ENCODE data around the gene STXBP5. TPM values are rescaled to one million over a fixed set of nuclear protein-coding genes. Genes with fewer than 3 reads are reported as not detected.

STXBP5 gene
- polyA plus RNA-seq, 1 of the 3 experiments (the other 2 are of a cell fraction): 9.9 TPM

DNA sequence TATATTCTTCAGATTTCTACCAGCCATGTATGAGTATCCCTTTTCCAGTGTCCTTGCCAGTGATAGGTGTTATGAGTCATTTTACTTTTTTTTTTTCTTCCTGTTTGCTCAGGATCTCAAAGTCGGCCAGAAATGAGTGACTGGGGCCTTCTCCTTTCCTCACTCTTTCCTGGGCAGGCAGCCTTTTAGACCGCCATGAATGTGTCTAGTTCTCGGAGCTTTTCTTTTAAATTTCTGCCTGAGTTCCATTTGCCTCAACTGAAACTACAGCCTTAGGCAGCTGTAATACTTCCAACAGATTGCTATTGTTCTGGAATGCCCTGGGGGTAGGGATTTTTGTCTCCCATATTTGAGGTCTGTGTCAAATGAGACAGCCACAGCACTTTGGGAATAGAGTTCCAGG is 83.7 kb downstream of the STXBP5 start:
- ChIA-PET CTCF (interaction anchor here (0.6 to 2.1 kb wide), 2 partner anchors 431 to 627 kb away, joined by 3 to 5 read pairs; no protein-coding TSS in a partner anchor), POLR2A (interaction anchor here (0.7 kb wide), 1 partner anchor 1473 kb away, joined by 3 read pairs; no protein-coding TSS in a partner anchor)
- H3K9ac ChIP-seq: no peak overlapping the region
- TF ChIP-seq FOSL2 (IDR thresholded peaks at IDR 0.05; ENCODE audit: borderline replicate concordance, low read depth) (peak; percentile 47; the same call in 1 of the 2 replicates), JUND (IDR thresholded peaks at IDR 0.05) (peak; percentile 46), FOXJ3 (CRISPR knock-in tag; IDR thresholded peaks at IDR 0.05) (no peak)
- H4K20me1 ChIP-seq (ENCODE audit: insufficient read depth): no peaks in the 10 kb centered on the region
- peaks cover 24% of the 10 kb centered on the region for H3K79me2 ChIP-seq (ENCODE audit: insufficient read depth)
- H3K9me3 ChIP-seq: no peaks in the 10 kb centered on the region
- no peak for DNase-seq
- no peaks in the 10 kb centered on the region for H3K27me3 ChIP-seq (ENCODE audit: insufficient read depth)
- no peaks in the 10 kb centered on the region; a peak in 2 of 4 replicates for H3K4me1 ChIP-seq (ENCODE audit: control insufficient read depth in 1 of 2, insufficient read depth in 2 of 2, low read depth in 1 of 2, low read length in 1 of 2)
- H3K9me2 ChIP-seq: no peaks in the 10 kb centered on the region
- H3K4me3 ChIP-seq (ENCODE audit: low read depth in 2 of 2, low read length in 1 of 2): no peak overlapping the region
- H3K27ac ChIP-seq (ENCODE audit: low read depth in 2 of 2, low read length in 1 of 2): peak overlapping the region in 1 of 2 experiments; percentile 56; a peak in 2 of 4 replicates
- peaks cover 32% of the 10 kb centered on the region for H3F3A ChIP-seq (replicated peaks; ENCODE audit: insufficient read depth)
- WGBS (ENCODE audit: low lambda C conversion rate): 43% methylated on average over 3 of the region's 3 CpGs
- peak overlapping the region; percentile 24; the same call in 1 of the 2 replicates for H2AFZ ChIP-seq (ENCODE audit: low read depth)
- peaks cover 20 to 47% of the 10 kb centered on the region in 2 experiments for H3K36me3 ChIP-seq (replicated peaks in 1 of 2; ENCODE audit: control insufficient read depth in 1 of 2, insufficient read depth in 2 of 2, low read length in 1 of 2)
- H3K4me2 ChIP-seq: no peak overlapping the region

DNA sequence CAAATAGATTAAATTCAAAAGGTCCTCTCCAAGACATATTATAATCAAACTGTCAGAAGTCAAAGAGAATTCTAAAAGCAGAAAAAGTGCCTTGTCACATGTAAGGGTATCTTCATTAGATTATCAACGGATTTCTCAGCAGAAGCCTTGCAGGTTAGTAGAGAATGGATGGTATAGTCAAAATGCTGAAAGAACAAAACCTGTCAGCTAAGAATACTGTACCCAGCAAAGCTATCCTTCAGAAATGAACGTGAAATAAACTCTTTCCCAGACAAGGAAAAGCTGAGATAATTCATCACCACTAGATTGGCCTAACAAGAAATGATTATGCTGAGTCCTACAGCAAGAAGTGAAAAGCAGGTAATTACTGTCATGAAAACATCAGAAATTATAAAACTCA is 92.9 kb downstream of the STXBP5 start:
- Histone ChIP-seq H3K9me3 (peaks cover 30% of the 10 kb centered on the region), H3K4me3 (ENCODE audit: low read depth in 2 of 2, low read length in 1 of 2) (no peak overlapping the region), H4K20me1 (ENCODE audit: insufficient read depth) (no peaks in the 10 kb centered on the region), H3K4me1 (ENCODE audit: control insufficient read depth in 1 of 2, insufficient read depth in 2 of 2, low read depth in 1 of 2, low read length in 1 of 2) (no peaks in the 10 kb centered on the region), H3K36me3 (replicated peaks in 1 of 2; ENCODE audit: control insufficient read depth in 1 of 2, insufficient read depth in 2 of 2, low read length in 1 of 2) (peaks cover 45 to 71% of the 10 kb centered on the region in 2 experiments), H3K27ac (ENCODE audit: low read depth in 2 of 2, low read length in 1 of 2) (no peak overlapping the region), H3K79me2 (ENCODE audit: insufficient read depth) (no peaks in the 10 kb centered on the region), H3K4me2 (no peak overlapping the region), H3K9me2 (no peaks in the 10 kb centered on the region), H3F3A (replicated peaks; ENCODE audit: insufficient read depth) (peaks cover 12% of the 10 kb centered on the region), H2AFZ (ENCODE audit: low read depth) (no peak overlapping the region), H3K9ac (no peak overlapping the region), H3K27me3 (ENCODE audit: insufficient read depth) (no peaks in the 10 kb centered on the region)
- ChIA-PET POLR2A (no interaction called here), CTCF (no interaction called here)
- no peak for TF ChIP-seq SMC3 (IDR thresholded peaks at IDR 0.05; ENCODE audit: low read depth, low read length)
- TF ChIP-seq MEF2A (IDR thresholded peaks at IDR 0.05; ENCODE audit: borderline replicate concordance, low read depth): no peak
- TF ChIP-seq CHD2 (IDR thresholded peaks at IDR 0.05; ENCODE audit: low read length, partially characterized antibody): no peak
- TF ChIP-seq, protein P1, sequence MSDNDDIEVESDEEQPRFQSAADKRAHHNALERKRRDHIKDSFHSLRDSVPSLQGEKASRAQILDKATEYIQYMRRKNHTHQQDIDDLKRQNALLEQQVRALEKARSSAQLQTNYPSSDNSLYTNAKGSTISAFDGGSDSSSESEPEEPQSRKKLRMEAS (IDR thresholded peaks at IDR 0.05; ENCODE audit: low read depth): no peak
- TF ChIP-seq EP300 (IDR thresholded peaks at IDR 0.05; ENCODE audit: borderline replicate concordance in 1 of 2, low read depth in 1 of 2, low read length in 1 of 2): no peak
- no peak for TF ChIP-seq JUND (IDR thresholded peaks at IDR 0.05)
- no peak for TF ChIP-seq RFX5 (IDR thresholded peaks at IDR 0.05; ENCODE audit: low read length)
- TF ChIP-seq RXRA (IDR thresholded peaks at IDR 0.05; ENCODE audit: borderline replicate concordance, low read depth): no peak
- TF ChIP-seq RAD21 (IDR thresholded peaks at IDR 0.05; ENCODE audit: low read length): no peak
- TF ChIP-seq FOXM1 (IDR thresholded peaks at IDR 0.05; ENCODE audit: low read depth): no peak
- no peak for TF ChIP-seq MXI1 (IDR thresholded peaks at IDR 0.05; ENCODE audit: low read depth, low read length)
- TF ChIP-seq, protein P2, sequence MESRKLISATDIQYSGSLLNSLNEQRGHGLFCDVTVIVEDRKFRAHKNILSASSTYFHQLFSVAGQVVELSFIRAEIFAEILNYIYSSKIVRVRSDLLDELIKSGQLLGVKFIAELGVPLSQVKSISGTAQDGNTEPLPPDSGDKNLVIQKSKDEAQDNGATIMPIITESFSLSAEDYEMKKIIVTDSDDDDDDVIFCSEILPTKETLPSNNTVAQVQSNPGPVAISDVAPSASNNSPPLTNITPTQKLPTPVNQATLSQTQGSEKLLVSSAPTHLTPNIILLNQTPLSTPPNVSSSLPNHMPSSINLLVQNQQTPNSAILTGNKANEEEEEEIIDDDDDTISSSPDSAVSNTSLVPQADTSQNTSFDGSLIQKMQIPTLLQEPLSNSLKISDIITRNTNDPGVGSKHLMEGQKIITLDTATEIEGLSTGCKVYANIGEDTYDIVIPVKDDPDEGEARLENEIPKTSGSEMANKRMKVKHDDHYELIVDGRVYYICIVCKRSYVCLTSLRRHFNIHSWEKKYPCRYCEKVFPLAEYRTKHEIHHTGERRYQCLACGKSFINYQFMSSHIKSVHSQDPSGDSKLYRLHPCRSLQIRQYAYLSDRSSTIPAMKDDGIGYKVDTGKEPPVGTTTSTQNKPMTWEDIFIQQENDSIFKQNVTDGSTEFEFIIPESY (IDR thresholded peaks at IDR 0.05; ENCODE audit: borderline replicate concordance, low read depth): no peak
- WGBS (ENCODE audit: low lambda C conversion rate): 91% methylated on average over 2 of the region's 2 CpGs
- no peak for DNase-seq

Data from SK-N-SH (cell line).